NOMO-1 treated with DMSO at 0.1 percent for 48 hours (cell line): ENCODE measurements around the gene CACNB4.

Source experiments
- DNase-seq: peaks from one replicate; lab custom pipeline; 2025; ENCODE audit not compliant: unreplicated experiment; lab: John Stamatoyannopoulos, UW

CACNB4 gene

GRCh38 chr2:151793123-151793522, 305.7 kb downstream of the CACNB4 start:
- no peak for DNase-seq

DNA sequence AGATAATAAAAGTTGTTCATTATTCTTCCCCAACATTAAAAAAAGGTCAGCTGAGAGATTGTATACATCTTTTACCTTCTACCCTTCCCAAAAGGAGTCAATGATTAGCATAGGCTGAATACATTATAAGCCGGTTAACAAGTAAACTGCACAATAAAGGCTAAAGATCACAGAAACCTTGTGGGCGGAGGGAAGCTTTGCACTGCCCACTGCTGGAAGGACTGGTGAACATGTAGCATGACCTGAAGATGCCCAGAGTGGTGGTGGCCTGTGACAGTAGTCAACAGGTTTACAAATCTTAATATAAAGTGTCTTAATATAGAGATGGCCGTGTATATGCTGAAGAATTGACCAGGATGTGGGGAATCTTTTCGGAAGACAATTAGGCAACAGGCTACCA, 306.3 kb downstream of the CACNB4 start:
- no peak for DNase-seq

DNA sequence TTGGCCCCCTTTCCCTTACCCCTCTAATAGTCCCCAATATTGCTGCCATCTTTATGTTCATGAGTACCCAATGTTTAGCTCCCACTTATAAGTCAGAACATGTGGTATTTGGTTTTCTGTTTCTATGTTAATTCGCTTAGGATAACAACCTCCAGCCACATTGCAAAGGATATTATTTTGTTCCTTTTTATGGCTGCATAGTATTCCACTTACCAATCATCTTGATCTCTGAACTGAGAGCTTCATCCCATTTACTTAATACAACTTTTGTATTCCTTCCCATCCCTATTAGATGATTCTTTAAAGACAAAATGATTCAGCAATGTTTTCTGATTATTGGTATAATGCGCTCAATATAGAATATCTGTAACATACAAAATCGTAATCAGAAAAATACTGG, 307.3 kb downstream of the CACNB4 start:
- DNase-seq: no peak

DNA sequence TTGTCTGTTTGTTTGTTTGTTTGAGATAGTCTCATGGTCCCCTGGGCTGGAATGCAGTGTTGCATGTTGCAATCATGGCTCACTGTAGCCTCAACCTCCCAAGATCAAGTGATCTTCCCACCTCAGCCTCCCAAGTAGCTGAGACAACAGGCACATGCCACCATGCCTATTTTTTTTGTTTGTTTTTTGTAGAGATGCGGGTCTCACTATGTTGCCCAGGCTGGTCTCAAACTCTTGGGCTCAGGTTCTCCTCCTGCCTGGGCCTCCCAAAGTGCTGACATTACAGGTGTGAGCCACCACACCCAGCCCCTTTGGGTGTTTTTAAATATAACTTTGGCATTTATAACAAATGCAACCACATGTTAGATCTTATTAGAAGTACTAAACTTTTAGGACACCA, 308.2 kb downstream of the CACNB4 start:
- no peak for DNase-seq

DNA sequence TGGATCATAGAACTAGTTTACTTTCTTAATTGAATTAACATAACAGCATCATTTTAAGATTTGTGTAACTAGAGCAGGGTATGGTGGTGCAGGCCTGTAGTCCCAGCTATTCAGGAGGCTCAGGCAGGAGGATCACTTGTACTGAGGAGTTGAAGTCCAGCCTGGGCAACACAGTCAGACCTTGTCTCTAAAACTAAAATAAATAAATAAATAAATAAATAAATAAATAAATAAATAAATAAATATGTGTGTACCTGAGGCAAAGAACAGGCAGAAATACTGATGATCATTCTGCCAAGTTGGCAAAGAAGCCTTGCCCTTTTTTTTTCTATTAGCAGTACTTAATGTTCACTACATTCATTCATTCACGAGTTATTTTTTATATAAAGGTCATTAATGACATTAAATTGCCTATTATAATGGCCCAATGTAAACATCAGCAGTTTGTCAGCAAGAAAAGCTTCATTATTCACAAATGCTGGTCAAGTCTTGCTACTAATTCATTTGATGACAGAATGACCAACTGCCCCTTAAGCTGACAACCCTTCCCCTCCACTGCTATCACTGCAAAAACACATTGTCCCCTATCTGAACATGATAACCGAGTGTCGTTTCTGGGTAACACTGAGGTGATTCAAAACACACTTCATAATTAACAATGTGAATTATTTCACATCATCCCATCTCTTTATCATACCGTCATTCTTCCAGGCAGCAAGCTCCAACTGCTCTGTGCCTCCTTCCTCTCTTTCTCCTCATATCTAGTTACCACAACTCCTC, 309.6 kb downstream of the CACNB4 start:
- DNase-seq: no peak

GRCh38 chr2:151786483-151786882, 312.4 kb downstream of the CACNB4 start:
- DNase-seq: no peak

GRCh38 chr2:151786077-151786476, 312.8 kb downstream of the CACNB4 start:
- no peak for DNase-seq

DNA sequence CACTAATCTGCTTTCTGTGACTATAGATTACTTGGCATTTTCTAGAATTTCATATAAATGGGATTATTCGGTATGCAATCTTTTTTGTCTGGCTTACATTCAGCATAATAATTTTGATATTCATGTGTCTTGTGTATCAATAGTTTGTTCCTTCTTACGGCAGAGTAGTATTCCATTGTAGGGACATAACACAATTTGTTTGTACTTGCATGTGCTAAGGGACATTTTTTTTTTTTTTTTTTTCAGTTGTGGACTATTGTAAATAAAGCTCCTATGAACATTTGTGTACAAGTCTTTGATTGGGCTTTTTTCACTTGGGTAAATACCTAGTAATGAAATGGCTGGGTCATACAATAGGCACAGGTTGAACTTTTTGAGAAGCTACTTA, 315.7 kb downstream of the CACNB4 start:
- no peak for DNase-seq
